SK-N-MC (cell line): ENCODE data around the gene CPLX3.

Experiments used
- EZH2 ChIP-seq: fragments of 200-600 bp; sonication (generic); IDR thresholded peaks from one replicate; pipeline ENCODE4 v1.6.1; 2017; ENCODE audit warnings: antibody characterized with exemption
- FOXP2 ChIP-seq: optimal IDR thresholded peaks from 2 replicates; pipeline ENCODE3; 2011; ENCODE audit warnings: mild to moderate bottlenecking, moderate library complexity; ENCODE audit not compliant: insufficient read depth; ENCODE audit errors: extremely low read length, control extremely low read depth
- POLR2AphosphoS5 ChIP-seq: IDR thresholded peaks from 2 replicates; pipeline ENCODE4 v1.6.1; 2012; ENCODE audit warnings: mild to moderate bottlenecking, low read depth, low read length, borderline replicate concordance

DNA sequence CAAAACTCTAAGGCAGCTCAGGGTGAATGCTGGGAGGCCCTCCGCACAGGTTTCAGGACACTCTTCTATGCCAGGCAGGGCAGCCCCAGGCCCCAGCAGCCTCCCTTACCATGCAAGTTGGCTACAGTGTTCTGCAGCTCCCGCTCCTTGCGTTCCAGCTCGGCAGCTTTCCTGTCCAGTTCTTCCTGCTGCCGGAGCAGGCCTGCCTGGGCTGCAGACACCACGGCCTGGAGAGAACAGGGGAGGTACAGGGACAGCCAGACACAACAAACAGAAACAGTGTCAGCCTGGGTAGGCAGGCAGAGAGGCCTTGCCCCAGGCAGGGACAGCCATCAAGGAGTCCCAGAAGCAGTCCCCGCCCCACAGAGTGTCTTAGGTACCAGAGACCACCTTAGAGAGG lies 25.5 kb downstream of the CPLX3 start:
- TF ChIP-seq EZH2 (no peak), POLR2AphosphoS5 (no peak), FOXP2 (no peak)
